NB4 (cell line): Measurements from ENCODE around the gene ARHGEF18.
A peak's percentile ranks its signal among the peaks of the same experiment; 100 is the strongest.

ENCODE experiments used
- CTCF ChIP-seq: IDR thresholded peaks from one replicate; pipeline ENCODE4 v1.5.1; 2012; ENCODE audit warnings: low read depth, low read length
- MAX ChIP-seq: IDR thresholded peaks from 2 replicates; pipeline ENCODE4 v1.6.1; 2011; ENCODE audit warnings: low read depth, low read length
- MYC ChIP-seq: IDR thresholded peaks from 2 replicates; pipeline ENCODE4 v1.6.1; 2011; ENCODE audit warnings: low read depth, low read length
- POLR2A ChIP-seq: IDR thresholded peaks from 2 replicates; pipeline ENCODE4 v1.6.1; 2011; ENCODE audit warnings: mild to moderate bottlenecking; ENCODE audit not compliant: insufficient read length; ENCODE audit errors: extremely low read depth

- TF ChIP-seq CTCF (peak; percentile 66), POLR2A (no peak), MAX (no peak), MYC (no peak)
Observed at GRCh38 chr19:7326105-7326877, 22.4 kb upstream of the ARHGEF18 start.
